ENCODE measurements around the gene LIPT1. TPM values are rescaled to one million over a fixed set of nuclear protein-coding genes. Genes with fewer than 3 reads are reported as not detected.

The LIPT1 gene
- total and polyA plus RNA-seq, 2 of the 8 experiments (the other 6 are each of a cell fraction or from before 2014, with no cell fraction given): 6.1 to 10.9 TPM

DNA sequence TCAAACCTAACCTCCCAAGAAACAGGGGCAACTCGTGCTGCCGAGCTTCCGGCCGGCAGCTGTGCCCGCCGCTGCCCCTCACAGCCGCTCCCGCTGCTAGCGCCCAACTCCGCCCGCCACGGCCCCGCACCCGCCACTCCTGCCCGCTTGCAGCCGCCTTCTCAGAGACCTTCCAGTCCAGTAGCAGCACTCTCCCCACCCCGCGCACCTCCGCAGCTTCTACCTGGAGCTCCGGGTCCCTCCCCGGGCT is 14.0 kb upstream of the LIPT1 start:
- Histone ChIP-seq H3K9me3 (ENCODE audit: insufficient read depth in 2 of 2, low read depth in 1 of 2, low read length in 1 of 2) (peaks cover 4 to 6% of the 10 kb centered on the region in 2 experiments; a peak in 1 of 4 replicates), H4K8ac (ENCODE audit: extremely low read depth, insufficient read depth, low read length) (no peak overlapping the region), H4K20me1 (replicated peaks in 1 of 2; ENCODE audit: control insufficient read depth in 1 of 2, insufficient read depth in 2 of 2, low read length in 2 of 2) (no peaks in the 10 kb centered on the region), H2BK15ac (ENCODE audit: low read length) (no peak overlapping the region), H3K36me3 (ENCODE audit: control insufficient read depth in 2 of 4, insufficient read depth in 4 of 4, low read length in 3 of 4) (peaks cover 0 to 3% (median 0%) of the 10 kb centered on the region in 4 experiments; a peak in 1 of 8 replicates), H2BK120ac (replicated peaks; ENCODE audit: low read depth, low read length) (no peak overlapping the region), H2BK12ac (ENCODE audit: low read depth, low read length) (no peak overlapping the region), H3K4me2 (ENCODE audit: insufficient read depth in 1 of 2, low read depth in 2 of 2, low read length in 2 of 2) (peak overlapping the region; percentile 86 to 89), H3K79me1 (ENCODE audit: low read depth, low read length) (no peaks in the 10 kb centered on the region), H3K4ac (replicated peaks; ENCODE audit: insufficient read length, low read depth, low read length) (no peak overlapping the region), H3K23me2 (ENCODE audit: low read depth, low read length) (peaks cover 9% of the 10 kb centered on the region), H3K56ac (replicated peaks; ENCODE audit: insufficient read length, low read depth, low read length) (no peak overlapping the region), H2AK5ac (ENCODE audit: low read depth, low read length) (no peak overlapping the region), H3K23ac (ENCODE audit: insufficient read length) (no peak overlapping the region), H2AFZ (ENCODE audit: low read length) (0 out of 2 replicates have a peak overlapping the region, but pooled peaks have one; percentile 77), H4K91ac (replicated peaks; ENCODE audit: insufficient read length, low read length) (no peak overlapping the region), H2BK20ac (ENCODE audit: low read length) (no peak overlapping the region), H3K79me2 (ENCODE audit: control insufficient read depth in 1 of 2, insufficient read depth in 2 of 2, low read length in 2 of 2) (peaks cover 0 to 5% of the 10 kb centered on the region in 2 experiments; a peak in 1 of 4 replicates), H3K4me3 (ENCODE audit: extremely low read depth in 1 of 4, insufficient read depth in 2 of 4, low read depth in 3 of 4, low read length in 4 of 4) (peak overlapping the region; percentile 65 to 83 (median 82)), H3K14ac (ENCODE audit: insufficient read length) (no peak overlapping the region), H4K5ac (ENCODE audit: insufficient read length, low read depth, low read length) (peak overlapping the region; percentile 70), H3K27me3 (replicated peaks in 1 of 4; ENCODE audit: control insufficient read depth in 3 of 4, extremely low read depth in 1 of 4, insufficient read depth in 3 of 4, low read length in 3 of 4) (no peaks in the 10 kb centered on the region), H3K9ac (replicated peaks in 1 of 4; ENCODE audit: extremely low read depth in 1 of 4, low read depth in 3 of 4, low read length in 3 of 4) (peak overlapping the region in 2 of 4 experiments; percentile 35 to 44; a peak in 3 of 7 replicates), H3K27ac (ENCODE audit: low read depth, low read length) (no peak overlapping the region), H2BK5ac (ENCODE audit: low read depth, low read length) (0 out of 2 replicates have a peak overlapping the region, but pooled peaks have one; percentile 81), H3K4me1 (replicated peaks in 1 of 4; ENCODE audit: control insufficient read depth in 3 of 4, insufficient read depth in 4 of 4, low read length in 3 of 4) (no peaks in the 10 kb centered on the region; a peak in 3 of 7 replicates), H3K18ac (ENCODE audit: extremely low read depth, low read length) (peak overlapping the region; percentile 36; the same call in 1 of the 2 replicates)
- no peak for FAIRE-seq
- 1% methylated on average over 17 of the region's 21 CpGs; no CpG with 5 or more reads in 1 of the 2 experiments for WGBS, 2 experiments (ENCODE audit: extremely low coverage in 1 of 2, insufficient coverage in 1 of 2, insufficient read length in 1 of 2, insufficient replicate concordance in 2 of 2, low coverage in 1 of 2, low lambda C conversion rate in 2 of 2, missing lambda C conversion rate in 1 of 2)
- DNase-seq (ENCODE audit: low read depth in 1 of 2, low spot score in 2 of 2): no peak
- POLR2A ChIA-PET (ENCODE audit: partially characterized antibody): interaction anchor here (0.6 to 5.0 kb wide), 11 partner anchors 13 to 1493 kb away, joined by 3 to 45 read pairs (median 4); partner anchors contain the start of genes LIPT1, MITD1, MRPL30 and TSGA10
- TF ChIP-seq, protein P1, sequence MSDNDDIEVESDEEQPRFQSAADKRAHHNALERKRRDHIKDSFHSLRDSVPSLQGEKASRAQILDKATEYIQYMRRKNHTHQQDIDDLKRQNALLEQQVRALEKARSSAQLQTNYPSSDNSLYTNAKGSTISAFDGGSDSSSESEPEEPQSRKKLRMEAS (IDR thresholded peaks at IDR 0.05): peak; percentile 79
- TF ChIP-seq SIN3A (conservative IDR thresholded peaks at IDR 0.05 in 1 of 2, IDR thresholded peaks at IDR 0.05 in 1 of 2; ENCODE audit: low read depth in 1 of 2, low read length in 2 of 2) (0 out of 4 replicates have a peak, but pooled peaks of 1 of the 2 experiments have one; percentile 24), BCL11A (IDR thresholded peaks at IDR 0.05; ENCODE audit: low read depth in 2 of 2, low read length in 2 of 2) (no peak), KDM4A (IDR thresholded peaks at IDR 0.05; ENCODE audit: low read depth, low read length, severe bottlenecking) (peak; percentile 19), RBBP5 (IDR thresholded peaks at IDR 0.05; ENCODE audit: borderline replicate concordance, low read depth, low read length) (0 out of 2 replicates have a peak, but pooled peaks have one; percentile 81)
- CTCF ChIA-PET (ENCODE audit: partially characterized antibody): interaction anchor here (1.1 kb wide), 1 partner anchor 39 kb away, joined by 3 read pairs; no protein-coding TSS in a partner anchor
